Stimulated activated CD4-positive, alpha-beta T cell treated with anti-CD3 and anti-CD28 coated beads, Interleukin-4, amount 100 ng/mL, for 1 hour (primary cell): ENCODE data around the gene FAM50B.

Experiments used
- DNase-seq: peaks from one replicate; pipeline ENCODE4 v3.0.0-alpha.2; 2020

The FAM50B gene

GRCh38 chr6:3876101-3876500, 26.9 kb downstream of the FAM50B start:
- no peak for DNase-seq

GRCh38 chr6:3876866-3877265, 27.7 kb downstream of the FAM50B start:
- DNase-seq, result no peak

- no peak for DNase-seq
Measured at GRCh38 chr6:3878048-3878666, 29.0 kb downstream of the FAM50B start.

- no peak for DNase-seq
Measured at GRCh38 chr6:3879194-3879952, 30.2 kb downstream of the FAM50B start.

GRCh38 chr6:3881711-3882421, 32.7 kb downstream of the FAM50B start:
- no peak for DNase-seq

- no peak for DNase-seq
Measured at GRCh38 chr6:3882431-3882830, 33.3 kb downstream of the FAM50B start.

GRCh38 chr6:3882866-3883265, 33.7 kb downstream of the FAM50B start:
- DNase-seq, result no peak

GRCh38 chr6:3884007-3884745, 35.0 kb downstream of the FAM50B start:
- no peak for DNase-seq

GRCh38 chr6:3885262-3886036, 36.3 kb downstream of the FAM50B start:
- DNase-seq, result no peak

GRCh38 chr6:3887150-3887700, 38.1 kb downstream of the FAM50B start:
- no peak for DNase-seq

GRCh38 chr6:3888153-3888957, 39.2 kb downstream of the FAM50B start:
- DNase-seq, result no peak

- no peak for DNase-seq
Measured at GRCh38 chr6:3890047-3890446, 40.9 kb downstream of the FAM50B start.

GRCh38 chr6:3891883-3892282, 42.7 kb downstream of the FAM50B start:
- DNase-seq, result no peak

- DNase-seq, result no peak
Measured at GRCh38 chr6:3892603-3893002, 43.4 kb downstream of the FAM50B start.

GRCh38 chr6:3893487-3893886, 44.3 kb downstream of the FAM50B start:
- DNase-seq, result no peak

GRCh38 chr6:3893917-3894316, 44.7 kb downstream of the FAM50B start:
- DNase-seq, result no peak

- no peak for DNase-seq
Measured at GRCh38 chr6:3894590-3895311, 45.6 kb downstream of the FAM50B start.

- DNase-seq, result no peak
Measured at GRCh38 chr6:3895312-3895653, 46.1 kb downstream of the FAM50B start.

GRCh38 chr6:3895805-3896204, 46.6 kb downstream of the FAM50B start:
- no peak for DNase-seq

GRCh38 chr6:3898265-3898994, 49.3 kb downstream of the FAM50B start:
- no peak for DNase-seq
